Tibial nerve (tissue), 4 donors: ENCODE results near the gene NUTM2G. TPM values are rescaled to one million over a fixed set of nuclear protein-coding genes. Genes with fewer than 3 reads are reported as not detected.
"Not testable (repeated sequence)": the region's sequence is repeated elsewhere in the genome, so short reads cannot be mapped to it uniquely, and the experiment has no call there.

Source experiments
- DNase-seq, 2 donors: peaks; one replicate each; pipeline ENCODE4 v3.0.0-alpha.2; 2019; ENCODE audit warnings: low spot score in 2 of 2
- H3K27ac ChIP-seq, 4 donors: fragments of 200-600 bp; sonication (generic) in 3 of 4; one replicate each; pipeline ENCODE4 v1.5.1; 2017 to 2019; ENCODE audit warnings: mild to moderate bottlenecking in 1 of 4
- H3K27me3 ChIP-seq, 2 donors: fragments of 200-600 bp; sonication (generic) in 1 of 2; one replicate each; pipeline versions ENCODE4 v1.5.1 to v1.6.0; 2017 to 2019
- H3K36me3 ChIP-seq, 3 donors: fragments of 200-600 bp; sonication (generic); one replicate each; pipeline ENCODE4 v1.5.1; 2018 to 2019
- H3K4me1 ChIP-seq, 4 donors: fragments of 200-600 bp; sonication (generic) in 3 of 4; one replicate each; pipeline ENCODE4 v1.5.1; 2017 to 2019
- H3K4me3 ChIP-seq, 4 donors: fragments of 200-600 bp; sonication (generic) in 3 of 4; one replicate each; pipeline ENCODE4 v1.5.1; 2017 to 2019; ENCODE audit warnings: mild to moderate bottlenecking in 1 of 4, moderate library complexity in 1 of 4
- H3K9me3 ChIP-seq, 4 donors: fragments of 200-600 bp; sonication (generic) in 3 of 4; one replicate each; pipeline ENCODE4 v1.5.1; 2017 to 2019
- WGBS, 2 donors: methylation state at CpG; one replicate each; pipeline ENCODE4 v1.1.5; 2018; 5-methylcytosine and 5-hydroxymethylcytosine counted together
- total RNA-seq, 4 donors: library from RNA; depleted of rRNA; stranded (reverse); fragments of >200 nt; gene quantifications; one replicate each; pipeline ENCODE4 v1.1.0, GENCODE V29; 2016

Gene NUTM2G
- total RNA-seq, 4 donors from 2014 or later, result not detected

DNA sequence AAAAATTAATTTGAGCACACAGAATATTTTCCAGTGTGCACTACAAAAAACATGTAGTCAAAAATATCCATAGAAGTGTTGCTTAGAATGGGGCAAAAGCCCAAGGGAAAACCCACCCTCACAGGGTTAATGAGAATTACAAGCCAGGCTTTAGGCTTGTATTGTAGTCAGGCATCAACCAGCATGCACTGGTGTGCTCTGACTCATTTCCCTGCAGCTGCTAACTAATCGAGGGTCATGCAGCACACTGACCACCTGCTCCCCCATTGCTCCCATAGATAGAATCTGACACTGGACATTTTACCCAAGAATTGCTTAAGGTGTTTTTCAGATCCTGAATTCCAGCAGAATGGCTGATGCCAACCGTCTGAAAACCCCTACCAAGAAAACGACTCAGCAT lies 20.2 kb upstream of the NUTM2G start:
- H3K27ac ChIP-seq, H3K4me1 ChIP-seq, H3K4me3 ChIP-seq, H3K9me3 ChIP-seq, H3K27me3 ChIP-seq, H3K36me3 ChIP-seq, DNase-seq: not testable (repeated sequence)
- WGBS, 2 donors, result no CpG with 5 or more reads among the region's 3 CpGs

GRCh38 chr9:96915539-96915938 lies 13.1 kb upstream of the NUTM2G start:
- H3K27ac ChIP-seq, DNase-seq, H3K4me1 ChIP-seq, H3K27me3 ChIP-seq, H3K9me3 ChIP-seq, H3K4me3 ChIP-seq: not testable (repeated sequence)
- peaks cover 0 to 24% (median 0%) of the 10 kb centered on the region in 3 donors for H3K36me3 ChIP-seq
- WGBS, 2 donors, result no CpG with 5 or more reads among the region's 2 CpGs

GRCh38 chr9:96916531-96916930 lies 12.1 kb upstream of the NUTM2G start:
- H3K27ac ChIP-seq, H3K4me1 ChIP-seq, DNase-seq, H3K27me3 ChIP-seq, H3K4me3 ChIP-seq, H3K9me3 ChIP-seq: not testable (repeated sequence)
- 92 to 97% methylated on average over 3 to 5 of the region's 6 CpGs for WGBS, 2 donors
- peaks cover 0 to 24% (median 0%) of the 10 kb centered on the region in 3 donors for H3K36me3 ChIP-seq

- peaks cover 0 to 20% (median 0%) of the 10 kb centered on the region in 3 donors for H3K36me3 ChIP-seq
- H3K27me3 ChIP-seq, H3K27ac ChIP-seq, H3K4me1 ChIP-seq, H3K4me3 ChIP-seq, DNase-seq, H3K9me3 ChIP-seq: not testable (repeated sequence)
- WGBS, 2 donors, result 70 to 80% methylated on average over 5 to 6 of the region's 6 CpGs
Measured at GRCh38 chr9:96918550-96918949, 10.1 kb upstream of the NUTM2G start.

GRCh38 chr9:96920803-96921202 lies 7.8 kb upstream of the NUTM2G start:
- H3K9me3 ChIP-seq, H3K27ac ChIP-seq, H3K4me3 ChIP-seq, H3K4me1 ChIP-seq, H3K27me3 ChIP-seq, DNase-seq: not testable (repeated sequence)
- peaks cover 0 to 16% (median 0%) of the 10 kb centered on the region in 3 donors for H3K36me3 ChIP-seq
- WGBS, 2 donors, result 87 to 97% methylated on average over 2 to 3 of the region's 4 CpGs

- WGBS, 2 donors, result 91 to 94% methylated on average over 4 to 5 of the region's 5 CpGs
- H3K27me3 ChIP-seq, DNase-seq, H3K27ac ChIP-seq, H3K36me3 ChIP-seq, H3K4me3 ChIP-seq, H3K4me1 ChIP-seq, H3K9me3 ChIP-seq: not testable (repeated sequence)
Measured at GRCh38 chr9:96925587-96925986, 3.1 kb upstream of the NUTM2G start.

DNA sequence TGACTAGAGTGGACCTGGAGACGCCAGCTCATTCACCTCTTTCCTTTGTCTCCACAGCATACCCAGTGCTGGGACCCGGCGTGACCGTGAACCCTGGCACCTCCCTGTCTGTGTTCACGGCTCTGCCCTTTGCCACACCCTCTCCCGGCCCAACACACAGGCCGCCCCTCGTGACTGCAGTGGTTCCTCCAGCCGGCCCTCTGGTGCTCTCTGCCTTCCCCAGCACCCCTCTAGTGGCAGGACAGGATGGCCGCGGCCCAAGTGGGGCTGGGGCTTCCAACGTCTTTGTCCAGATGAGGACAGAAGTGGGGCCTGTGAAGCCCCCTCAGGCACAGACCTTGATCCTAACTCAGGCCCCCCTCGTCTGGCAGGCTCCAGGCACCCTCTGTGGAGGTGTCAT lies 3.0 kb downstream of the NUTM2G start:
- 69% methylated on average over 11 to 12 of the region's 13 CpGs for WGBS, 2 donors
- not testable (repeated sequence) for H3K4me3 ChIP-seq, DNase-seq, H3K27ac ChIP-seq, H3K4me1 ChIP-seq, H3K9me3 ChIP-seq, H3K27me3 ChIP-seq, H3K36me3 ChIP-seq

DNA sequence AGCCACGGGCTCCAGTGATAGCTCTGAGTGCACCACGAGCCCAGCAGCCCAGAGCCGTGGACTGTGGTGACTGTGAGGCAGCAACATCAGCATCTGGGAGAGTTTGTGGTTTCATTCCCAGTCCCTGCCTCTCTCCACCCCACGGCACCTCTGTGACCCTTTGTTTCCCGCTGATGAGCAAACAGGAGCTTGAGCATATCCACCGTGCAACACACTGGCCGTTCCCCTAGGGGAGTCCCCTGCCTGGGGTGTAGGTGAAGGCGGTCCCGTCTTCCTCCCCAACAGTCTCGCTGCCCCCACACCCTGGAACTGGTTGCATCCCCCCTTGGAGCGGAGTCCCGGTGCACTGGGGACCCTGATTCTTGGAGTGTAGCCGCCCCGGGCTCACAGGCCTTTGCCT lies 5.5 kb downstream of the NUTM2G start:
- not testable (repeated sequence) for H3K4me1 ChIP-seq

GRCh38 chr9:96934706-96935105 lies 6.1 kb downstream of the NUTM2G start:
- not testable (repeated sequence) for H3K27ac ChIP-seq, H3K4me3 ChIP-seq, DNase-seq, H3K4me1 ChIP-seq, H3K9me3 ChIP-seq, H3K27me3 ChIP-seq, H3K36me3 ChIP-seq
- no CpG with 5 or more reads among the region's 5 CpGs for WGBS, 2 donors

More for the DNA sequence above, 5.5 kb downstream of the NUTM2G start:
- WGBS, 2 donors, result 59 to 100% methylated on average over 2 to 3 of the region's 14 CpGs
- H3K27me3 ChIP-seq, H3K36me3 ChIP-seq, H3K4me3 ChIP-seq, H3K27ac ChIP-seq, DNase-seq, H3K9me3 ChIP-seq: not testable (repeated sequence)

DNA sequence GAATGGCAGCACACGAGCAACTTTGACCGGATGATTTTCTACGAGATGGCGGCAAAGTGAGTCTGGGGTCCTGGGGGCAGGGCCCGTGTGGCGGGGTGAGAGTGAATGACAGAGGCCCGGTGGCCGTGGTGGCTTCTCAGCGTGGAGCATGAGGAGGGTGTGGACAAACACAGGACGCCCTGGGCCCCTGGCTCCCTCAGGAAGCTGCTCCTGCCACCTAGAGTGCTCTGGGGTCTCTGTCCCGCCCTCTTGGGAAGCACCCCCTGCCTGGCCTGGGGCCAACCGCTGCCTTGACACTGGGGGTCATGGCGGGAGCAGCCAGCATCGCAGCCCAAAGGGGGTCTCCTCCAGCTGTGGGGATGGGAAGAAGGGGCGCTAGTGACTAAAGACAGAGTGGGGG lies 6.8 kb downstream of the NUTM2G start:
- DNase-seq, result not testable (repeated sequence)
- 88 to 92% methylated on average over 11 to 14 of the region's 15 CpGs for WGBS, 2 donors

GRCh38 chr9:96937442-96937841 lies 8.8 kb downstream of the NUTM2G start:
- not testable (repeated sequence) for H3K27me3 ChIP-seq, H3K4me3 ChIP-seq, H3K4me1 ChIP-seq, H3K27ac ChIP-seq, DNase-seq, H3K9me3 ChIP-seq, H3K36me3 ChIP-seq
- 100% methylated on average over 2 to 3 of the region's 3 CpGs for WGBS, 2 donors

More for the DNA sequence above, 6.8 kb downstream of the NUTM2G start:
- H3K27ac ChIP-seq, H3K27me3 ChIP-seq, H3K4me1 ChIP-seq, H3K9me3 ChIP-seq, H3K4me3 ChIP-seq, H3K36me3 ChIP-seq: not testable (repeated sequence)

DNA sequence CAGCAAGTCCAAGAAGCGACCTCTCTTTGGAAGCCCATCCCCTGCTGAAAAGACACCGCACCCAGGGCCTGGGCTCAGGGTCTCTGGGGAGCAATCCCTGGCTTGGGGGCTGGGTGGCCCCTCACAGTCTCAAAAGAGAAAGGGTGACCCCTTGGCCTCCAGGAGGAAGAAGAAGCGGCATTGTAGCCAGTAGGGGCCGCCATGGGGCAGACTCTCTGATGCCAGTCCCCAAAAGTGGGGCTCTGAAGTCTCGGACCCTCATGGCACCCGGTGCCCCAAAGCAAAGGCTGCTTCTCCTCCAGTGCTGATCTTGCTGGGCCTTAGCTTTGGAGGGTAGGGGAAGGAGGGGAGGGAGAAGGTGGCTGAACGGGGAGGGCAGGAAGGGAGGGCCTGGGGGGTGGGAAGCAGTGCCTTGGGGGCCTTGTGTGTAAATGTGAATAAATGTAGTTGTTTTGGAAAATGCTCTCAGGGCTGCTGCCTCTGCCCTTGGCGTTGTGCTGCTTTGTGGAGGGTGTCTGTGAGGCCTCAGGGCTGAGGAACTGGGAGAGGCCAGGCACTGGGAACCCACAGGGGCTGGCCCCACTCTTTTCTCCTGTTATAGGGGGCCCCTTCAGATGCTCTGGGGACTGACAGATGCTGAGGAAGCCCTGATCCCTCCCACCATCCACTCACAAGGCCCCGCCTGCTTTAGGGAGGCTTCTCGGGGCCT lies 10.5 kb downstream of the NUTM2G start:
- H3K27ac ChIP-seq, H3K36me3 ChIP-seq, H3K4me3 ChIP-seq, H3K4me1 ChIP-seq, H3K9me3 ChIP-seq, DNase-seq, H3K27me3 ChIP-seq: not testable (repeated sequence)
- no CpG with 5 or more reads among the region's 10 CpGs for WGBS, 2 donors

DNA sequence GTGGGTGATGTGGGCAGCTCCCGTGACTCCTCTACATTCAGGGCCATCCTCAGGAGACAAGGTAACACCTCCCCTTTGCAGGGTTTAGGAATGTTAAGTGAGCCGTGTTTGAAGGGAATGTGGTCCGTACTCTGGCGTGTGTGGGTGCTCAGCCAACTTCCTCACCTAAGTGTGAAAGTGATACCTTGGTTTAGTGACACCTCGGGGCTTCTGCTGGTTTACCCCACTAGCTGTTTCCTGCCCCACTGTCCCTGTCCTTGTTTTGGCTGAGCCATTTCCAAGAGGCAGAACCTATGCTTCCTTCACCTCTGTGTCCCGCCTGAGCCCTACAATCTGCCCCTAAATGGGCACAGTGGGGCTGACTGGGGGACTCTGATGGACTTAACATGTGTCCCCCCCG lies 12.3 kb downstream of the NUTM2G start:
- not testable (repeated sequence) for H3K27me3 ChIP-seq, H3K27ac ChIP-seq, H3K36me3 ChIP-seq, H3K4me3 ChIP-seq, DNase-seq, H3K9me3 ChIP-seq, H3K4me1 ChIP-seq
- no CpG with 5 or more reads among the region's 7 CpGs for WGBS, 2 donors

- DNase-seq, H3K4me3 ChIP-seq, H3K9me3 ChIP-seq, H3K4me1 ChIP-seq, H3K27me3 ChIP-seq, H3K36me3 ChIP-seq, H3K27ac ChIP-seq: not testable (repeated sequence)
- no CpG with 5 or more reads among the region's 8 CpGs for WGBS, 2 donors
Measured at GRCh38 chr9:96941628-96942027, 13.0 kb downstream of the NUTM2G start.
